ENCODE results near the gene C11orf54.

DNA sequence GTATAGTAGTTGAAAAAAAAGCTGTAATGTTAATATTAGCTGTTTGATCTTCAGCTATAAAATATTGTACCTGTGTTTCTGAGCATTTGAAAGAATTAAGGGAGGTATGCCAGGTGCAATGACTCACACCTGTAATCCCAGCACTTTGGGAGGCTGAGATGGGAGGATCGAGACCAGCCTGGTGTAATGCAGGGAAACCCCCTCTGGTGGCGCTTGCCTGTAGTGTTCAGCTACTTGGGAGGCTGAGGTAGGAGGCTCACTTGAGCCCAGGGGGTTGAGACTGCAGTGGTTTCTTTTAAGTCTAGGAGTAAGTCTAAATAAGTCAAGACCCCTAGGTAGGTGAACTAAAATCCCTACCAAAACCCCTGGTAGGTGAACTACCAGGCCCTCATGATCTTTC lies 37.2 kb upstream of the C11orf54 start:
- no peak for TF ChIP-seq EZH2phosphoT487 (IDR thresholded peaks at IDR 0.05; ENCODE audit: borderline replicate concordance)
- TF ChIP-seq, protein P1, sequence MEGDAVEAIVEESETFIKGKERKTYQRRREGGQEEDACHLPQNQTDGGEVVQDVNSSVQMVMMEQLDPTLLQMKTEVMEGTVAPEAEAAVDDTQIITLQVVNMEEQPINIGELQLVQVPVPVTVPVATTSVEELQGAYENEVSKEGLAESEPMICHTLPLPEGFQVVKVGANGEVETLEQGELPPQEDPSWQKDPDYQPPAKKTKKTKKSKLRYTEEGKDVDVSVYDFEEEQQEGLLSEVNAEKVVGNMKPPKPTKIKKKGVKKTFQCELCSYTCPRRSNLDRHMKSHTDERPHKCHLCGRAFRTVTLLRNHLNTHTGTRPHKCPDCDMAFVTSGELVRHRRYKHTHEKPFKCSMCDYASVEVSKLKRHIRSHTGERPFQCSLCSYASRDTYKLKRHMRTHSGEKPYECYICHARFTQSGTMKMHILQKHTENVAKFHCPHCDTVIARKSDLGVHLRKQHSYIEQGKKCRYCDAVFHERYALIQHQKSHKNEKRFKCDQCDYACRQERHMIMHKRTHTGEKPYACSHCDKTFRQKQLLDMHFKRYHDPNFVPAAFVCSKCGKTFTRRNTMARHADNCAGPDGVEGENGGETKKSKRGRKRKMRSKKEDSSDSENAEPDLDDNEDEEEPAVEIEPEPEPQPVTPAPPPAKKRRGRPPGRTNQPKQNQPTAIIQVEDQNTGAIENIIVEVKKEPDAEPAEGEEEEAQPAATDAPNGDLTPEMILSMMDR (conservative IDR thresholded peaks at IDR 0.05; ENCODE audit: low read length): no peak; the same call in 1 of the 2 replicates
